Neutrophil (primary cell): ENCODE measurements around the gene HBA2.

Experiments
- H3K27ac ChIP-seq: fragments of 200-600 bp; sonication (generic); 2 replicates; pipeline ENCODE4 v1.5.1; 2016; ENCODE audit warnings: mild to moderate bottlenecking, moderate library complexity
- H3K27me3 ChIP-seq: fragments of 200-600 bp; sonication (generic); 2 replicates; pipeline ENCODE4 v1.6.0; 2016; ENCODE audit warnings: mild to moderate bottlenecking
- H3K36me3 ChIP-seq: fragments of 200-600 bp; sonication (generic); 2 replicates; pipeline ENCODE4 v1.5.1; 2017
- H3K4me1 ChIP-seq, 2 experiments: fragments of 200-600 bp in 1 of 2; sonication (generic) in 1 of 2; 1 replicate in 1 of 2; 2 replicates in 1 of 2; pipeline versions ENCODE4 v1.5.1 to v1.6.1; 2013 to 2016; ENCODE audit warnings: low read depth in 1 of 2, low read length in 1 of 2, mild to moderate bottlenecking in 1 of 2, moderate library complexity in 1 of 2; ENCODE audit not compliant: control insufficient read depth in 1 of 2, insufficient read depth in 1 of 2
- H3K4me3 ChIP-seq, 2 experiments: fragments of 200-600 bp in 1 of 2; sonication (generic) in 1 of 2; 1 replicate in 1 of 2; 2 replicates in 1 of 2; pipeline ENCODE4 v1.5.1; 2013 to 2016; ENCODE audit warnings: low read depth in 1 of 2, low read length in 1 of 2, mild to moderate bottlenecking in 1 of 2, moderate library complexity in 1 of 2
- H3K9me3 ChIP-seq: fragments of 200-600 bp; sonication (generic); 2 replicates; pipeline ENCODE4 v1.5.1; 2016
- TF ChIP-seq, protein P1 (sequence below): fragments of 200-600 bp; sonication (generic); IDR thresholded peaks from 2 replicates; pipeline ENCODE4 v1.5.1; 2016; ENCODE audit warnings: antibody characterized with exemption

The HBA2 gene

GRCh38 chr16:179211-180092, 6.8 kb downstream of the HBA2 start:
- Histone ChIP-seq H3K27ac (no peak overlapping the region), H3K4me3 (no peak overlapping the region), H3K36me3 (peaks cover 1% of the 10 kb centered on the region), H3K4me1 (peaks cover 6 to 16% of the 10 kb centered on the region in 2 experiments), H3K27me3 (peaks cover 73% of the 10 kb centered on the region), H3K9me3 (no peaks in the 10 kb centered on the region)
- TF ChIP-seq, protein P1, sequence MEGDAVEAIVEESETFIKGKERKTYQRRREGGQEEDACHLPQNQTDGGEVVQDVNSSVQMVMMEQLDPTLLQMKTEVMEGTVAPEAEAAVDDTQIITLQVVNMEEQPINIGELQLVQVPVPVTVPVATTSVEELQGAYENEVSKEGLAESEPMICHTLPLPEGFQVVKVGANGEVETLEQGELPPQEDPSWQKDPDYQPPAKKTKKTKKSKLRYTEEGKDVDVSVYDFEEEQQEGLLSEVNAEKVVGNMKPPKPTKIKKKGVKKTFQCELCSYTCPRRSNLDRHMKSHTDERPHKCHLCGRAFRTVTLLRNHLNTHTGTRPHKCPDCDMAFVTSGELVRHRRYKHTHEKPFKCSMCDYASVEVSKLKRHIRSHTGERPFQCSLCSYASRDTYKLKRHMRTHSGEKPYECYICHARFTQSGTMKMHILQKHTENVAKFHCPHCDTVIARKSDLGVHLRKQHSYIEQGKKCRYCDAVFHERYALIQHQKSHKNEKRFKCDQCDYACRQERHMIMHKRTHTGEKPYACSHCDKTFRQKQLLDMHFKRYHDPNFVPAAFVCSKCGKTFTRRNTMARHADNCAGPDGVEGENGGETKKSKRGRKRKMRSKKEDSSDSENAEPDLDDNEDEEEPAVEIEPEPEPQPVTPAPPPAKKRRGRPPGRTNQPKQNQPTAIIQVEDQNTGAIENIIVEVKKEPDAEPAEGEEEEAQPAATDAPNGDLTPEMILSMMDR, result no peak

- TF ChIP-seq, protein P1, result no peak
- Histone ChIP-seq H3K27me3 (peaks cover 66% of the 10 kb centered on the region), H3K36me3 (peaks cover 8% of the 10 kb centered on the region), H3K27ac (no peak within 1 kb of the TSS), H3K4me3 (peak within 1 kb of the TSS in 1 of 2 experiments; percentile 53), H3K4me1 (peaks cover 6 to 16% of the 10 kb centered on the region in 2 experiments), H3K9me3 (no peaks in the 10 kb centered on the region)
These were observed 7.5 kb downstream of the HBA2 start, which contains the start of gene HBQ1 for GRCh38 chr16:180101-180675. HBQ1 (plus strand) TSS chr16:180459; CDS start chr16:180487, 28 bp downstream.

- Histone ChIP-seq H3K36me3 (peaks cover 15% of the 10 kb centered on the region), H3K27ac (no peak overlapping the region), H3K4me3 (peak overlapping the region in 1 of 2 experiments; percentile 53), H3K4me1 (peaks cover 6 to 16% of the 10 kb centered on the region in 2 experiments), H3K27me3 (peaks cover 58% of the 10 kb centered on the region), H3K9me3 (no peaks in the 10 kb centered on the region)
- TF ChIP-seq, protein P1, result no peak
These were observed 8.2 kb downstream of the HBA2 start for GRCh38 chr16:180681-181564.

DNA sequence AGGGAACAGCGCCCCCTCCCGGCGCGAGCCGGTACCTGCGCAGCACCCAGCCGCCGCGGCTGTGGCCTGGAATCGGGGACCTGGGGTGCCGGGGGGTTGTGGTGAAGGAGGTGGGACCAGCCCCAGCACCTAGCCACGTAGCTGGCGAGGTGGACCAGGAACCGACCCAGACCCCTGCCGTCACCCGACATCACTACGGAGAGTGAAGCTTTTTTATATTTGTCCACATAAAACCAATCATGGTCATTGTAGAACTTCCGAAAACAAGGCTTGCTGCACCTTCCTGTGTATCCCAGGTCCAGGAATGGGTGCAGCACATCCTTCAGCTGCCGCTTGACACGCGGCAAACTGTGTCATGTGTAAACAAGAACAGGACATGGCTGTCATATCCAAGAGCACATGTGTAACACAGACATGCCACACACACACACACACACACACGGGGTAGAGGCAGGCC, 8.9 kb downstream of the HBA2 start:
- Histone ChIP-seq H3K4me1 (peaks cover 6 to 16% of the 10 kb centered on the region in 2 experiments), H3K4me3 (peak overlapping the region in 1 of 2 experiments; percentile 53), H3K9me3 (no peaks in the 10 kb centered on the region), H3K27me3 (peaks cover 53% of the 10 kb centered on the region), H3K36me3 (peaks cover 15% of the 10 kb centered on the region), H3K27ac (no peak overlapping the region)
- TF ChIP-seq, protein P1, result peak; percentile 94

DNA sequence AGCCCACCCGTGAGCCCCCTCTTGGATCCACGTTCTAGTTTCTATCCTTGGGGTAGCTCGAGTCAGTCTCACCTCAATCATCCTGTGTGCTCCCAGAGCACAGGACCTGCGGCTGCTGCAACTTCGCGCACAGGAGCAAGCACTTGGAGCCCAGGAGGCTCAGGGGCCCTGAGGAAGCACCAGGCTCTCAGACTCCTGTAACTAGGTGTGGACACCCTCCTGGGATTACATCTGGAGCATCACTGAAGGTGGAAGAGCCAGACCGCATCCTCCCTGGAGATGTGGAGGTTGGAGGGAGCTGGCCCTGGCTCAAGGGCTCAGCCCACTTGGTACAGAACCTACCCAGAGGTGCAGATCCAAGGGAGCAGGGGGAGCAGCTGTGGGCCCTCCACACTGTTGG, 10.3 kb downstream of the HBA2 start:
- Histone ChIP-seq H3K27me3 (peaks cover 41% of the 10 kb centered on the region), H3K9me3 (no peaks in the 10 kb centered on the region), H3K36me3 (peaks cover 24% of the 10 kb centered on the region), H3K4me3 (no peak overlapping the region), H3K27ac (no peak overlapping the region), H3K4me1 (peaks cover 6 to 16% of the 10 kb centered on the region in 2 experiments)
- TF ChIP-seq, protein P1, result no peak
